ENCODE data around the gene SUPT7L.
"Not testable (repeated sequence)": the region's sequence is repeated elsewhere in the genome, so short reads cannot be mapped to it uniquely, and the experiment has no call there.

The SUPT7L gene

DNA sequence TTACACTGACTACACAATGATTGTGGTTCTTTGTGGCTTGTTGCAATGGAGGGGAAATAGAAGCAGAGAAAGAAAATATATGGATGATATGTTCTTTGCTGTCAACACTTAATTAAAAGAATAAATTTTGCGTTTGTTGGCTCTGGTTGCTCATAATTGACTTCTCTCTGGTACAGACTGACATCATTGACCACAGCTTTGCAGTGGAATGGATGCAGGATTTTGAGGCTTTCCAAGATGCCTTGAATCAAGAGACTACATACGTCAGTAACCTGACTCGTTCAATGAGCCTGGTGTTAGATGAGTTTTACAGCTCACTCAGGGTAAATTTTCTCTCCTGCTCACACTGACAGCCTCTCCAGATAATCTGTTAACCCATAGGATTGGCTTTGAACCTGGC is 24.7 kb downstream of the SUPT7L start:
- Mint-ChIP-seq H3K9me3 (no peaks in the 10 kb centered on the region), H3K36me3 (ENCODE audit: low read depth) (peaks cover 85% of the 10 kb centered on the region), H3K27ac (no peak overlapping the region), H3K4me1 (ENCODE audit: low read depth) (no peaks in the 10 kb centered on the region), H3K4me3 (no peak overlapping the region), H3K27me3 (no peaks in the 10 kb centered on the region)
- intact Hi-C loops (cut with micrococcal nuclease), result no loop called here

DNA sequence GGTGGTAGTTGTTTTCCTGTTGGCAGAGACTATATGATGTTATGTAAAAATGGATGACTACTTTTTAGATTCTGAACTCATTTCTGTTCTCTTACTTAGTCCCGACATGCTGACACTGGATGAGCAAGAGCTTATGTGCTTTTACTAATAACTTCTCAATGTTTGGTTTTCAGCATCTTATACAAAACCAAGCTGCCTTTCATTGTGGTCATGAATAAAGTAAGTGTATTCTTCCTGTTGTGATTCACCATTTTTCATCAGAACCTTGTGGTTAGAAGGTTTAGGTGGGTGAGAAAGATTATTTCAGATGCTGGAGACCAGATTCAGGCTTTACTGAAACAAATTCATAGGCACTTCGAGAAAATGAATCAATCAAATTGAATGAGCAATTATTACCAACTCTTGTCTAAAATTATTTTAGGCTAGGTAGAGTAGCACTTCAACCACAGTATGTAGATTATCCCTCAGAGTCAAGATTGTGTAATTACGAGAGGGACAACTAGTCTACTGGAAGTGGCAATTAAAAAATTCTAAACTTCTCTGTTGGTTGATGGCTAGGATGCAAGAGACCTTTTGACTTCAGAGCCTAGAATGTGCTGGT is 25.3 kb downstream of the SUPT7L start:
- no peak overlapping the region for H3K4me3 Mint-ChIP-seq

DNA sequence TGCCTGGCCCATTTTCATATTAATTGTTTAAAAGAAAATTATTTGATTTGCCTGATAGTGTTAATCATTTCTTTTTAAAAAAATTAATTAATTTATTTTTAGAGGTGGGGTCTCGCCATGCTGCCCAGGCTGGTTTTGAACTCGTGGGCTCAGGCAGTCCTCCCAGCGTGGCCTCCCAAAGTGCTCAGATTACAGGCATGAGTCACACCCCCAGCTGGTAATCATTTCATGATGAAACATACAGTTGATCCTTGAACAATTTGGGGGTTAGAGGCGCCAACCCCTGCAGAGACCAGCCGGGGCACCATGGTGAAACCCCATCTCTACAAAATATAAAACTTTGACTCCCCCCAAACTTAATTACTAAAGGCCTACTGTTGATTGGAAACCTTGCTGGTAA is 26.6 kb downstream of the SUPT7L start:
- Mint-ChIP-seq H3K27ac (no peak overlapping the region), H3K4me1 (ENCODE audit: low read depth) (no peaks in the 10 kb centered on the region), H3K36me3 (ENCODE audit: low read depth) (peaks cover 84% of the 10 kb centered on the region), H3K4me3 (no peak overlapping the region), H3K9me3 (no peaks in the 10 kb centered on the region), H3K27me3 (no peaks in the 10 kb centered on the region)
- intact Hi-C loops (cut with micrococcal nuclease), result no loop called here

More for the DNA sequence above, 25.3 kb downstream of the SUPT7L start:
- intact Hi-C loops (cut with micrococcal nuclease), result no loop called here
- no peak overlapping the region for H3K27ac Mint-ChIP-seq
- no peaks in the 10 kb centered on the region for H3K9me3 Mint-ChIP-seq
- H3K36me3 Mint-ChIP-seq (ENCODE audit: low read depth), result peaks cover 87% of the 10 kb centered on the region
- H3K4me1 Mint-ChIP-seq (ENCODE audit: low read depth), result no peaks in the 10 kb centered on the region
- H3K27me3 Mint-ChIP-seq, result no peaks in the 10 kb centered on the region

DNA sequence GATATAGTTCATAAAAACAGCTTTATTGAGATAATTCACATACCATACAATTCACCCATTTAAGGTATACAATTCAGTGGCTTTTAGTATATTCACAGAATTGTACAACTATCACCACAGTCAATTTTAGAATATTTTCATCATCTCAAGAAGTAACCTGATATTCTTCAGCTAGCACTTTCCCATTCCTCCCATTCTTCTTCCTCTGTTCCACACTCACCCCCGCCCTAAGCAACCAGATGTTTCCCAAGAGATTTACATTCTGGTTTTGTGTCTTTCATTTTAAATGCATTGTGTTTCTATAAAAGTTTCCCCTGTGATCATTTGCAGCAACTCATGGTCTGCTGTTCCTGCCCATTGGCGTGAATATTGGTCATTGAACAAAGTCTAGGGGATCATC is 29.1 kb downstream of the SUPT7L start:
- no peaks in the 10 kb centered on the region for H3K4me1 Mint-ChIP-seq (ENCODE audit: low read depth)
- no peaks in the 10 kb centered on the region for H3K9me3 Mint-ChIP-seq
- peaks cover 76% of the 10 kb centered on the region for H3K36me3 Mint-ChIP-seq (ENCODE audit: low read depth)
- no peak overlapping the region for H3K4me3 Mint-ChIP-seq
- intact Hi-C loops (cut with micrococcal nuclease), result no loop called here
- H3K27me3 Mint-ChIP-seq, result no peaks in the 10 kb centered on the region
- no peak overlapping the region for H3K27ac Mint-ChIP-seq

DNA sequence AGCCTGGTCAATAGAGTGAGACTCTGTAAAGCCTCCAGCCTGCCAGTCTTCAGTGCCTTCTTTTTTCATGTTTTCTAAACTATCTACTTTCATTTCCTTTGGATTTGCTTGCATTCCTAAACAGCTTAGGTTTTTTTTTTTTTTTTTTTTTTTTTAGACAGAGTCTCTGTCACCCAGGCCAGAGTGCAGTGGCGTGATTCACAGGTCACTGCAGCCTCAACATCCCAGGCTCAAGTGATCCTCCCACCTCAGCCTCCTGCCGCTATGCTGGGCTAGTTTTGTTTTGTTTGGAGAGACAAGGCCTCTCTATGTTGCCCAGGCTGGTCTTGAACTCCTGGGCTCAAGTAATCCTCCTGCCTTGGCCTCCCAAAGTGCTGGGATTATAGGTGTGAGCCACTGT is 33.2 kb downstream of the SUPT7L start:
- H3K27ac Mint-ChIP-seq; intact Hi-C loops (cut with micrococcal nuclease); H3K4me3 Mint-ChIP-seq; H3K9me3 Mint-ChIP-seq; H3K27me3 Mint-ChIP-seq; H3K4me1 Mint-ChIP-seq (ENCODE audit: low read depth): not testable (repeated sequence)
- peaks cover 47% of the 10 kb centered on the region for H3K36me3 Mint-ChIP-seq (ENCODE audit: low read depth)

DNA sequence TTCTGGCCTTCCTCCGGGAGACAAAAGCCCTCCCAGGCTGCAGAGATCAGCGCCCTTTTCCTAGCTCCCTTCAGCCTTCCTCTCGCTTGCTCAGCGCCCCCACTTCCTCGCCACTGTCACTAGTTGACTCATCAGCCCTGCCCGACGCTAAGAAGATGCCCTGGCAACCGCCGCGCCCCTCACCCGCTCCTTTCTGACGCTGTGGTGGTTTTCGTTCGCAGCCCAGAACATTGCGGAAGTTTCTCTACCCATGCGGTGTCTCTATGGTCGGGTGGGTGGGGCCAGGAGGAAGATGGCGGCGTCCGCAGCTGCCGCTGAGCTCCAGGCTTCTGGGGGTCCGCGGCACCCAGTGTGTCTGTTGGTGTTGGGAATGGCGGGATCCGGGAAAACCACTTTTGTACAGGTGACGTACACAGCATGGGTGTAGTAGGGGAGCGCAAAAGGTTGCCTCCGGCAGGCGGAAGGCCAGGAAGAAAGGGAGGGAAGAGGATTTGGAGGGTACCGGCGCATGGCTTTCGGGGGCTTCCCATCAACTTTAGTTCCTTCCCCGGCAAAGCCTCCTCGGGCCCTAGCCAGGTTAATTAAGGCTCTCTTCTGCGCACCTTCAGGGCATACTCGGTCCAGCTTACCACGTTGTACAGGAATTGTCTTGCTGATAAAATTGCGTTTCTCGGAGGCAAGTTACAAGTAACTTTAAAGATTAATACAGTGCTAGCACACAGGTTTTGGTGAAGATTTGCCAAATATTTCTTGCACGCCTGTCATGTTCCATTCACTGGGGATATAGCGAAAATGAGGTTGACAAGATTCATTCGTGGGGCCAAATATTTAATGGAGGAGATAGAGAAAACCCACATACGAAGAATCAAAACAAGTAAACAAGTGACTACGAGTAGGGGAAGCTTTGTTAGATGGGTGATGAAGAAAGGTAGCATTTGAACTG is 34.4 kb downstream of the SUPT7L start, which contains the start of the genes CCDC121 and GPN1:
TSS of gene CCDC121 (minus strand) at position 246 of the 943 bp plus-strand sequence. CDS start 1,213 bp downstream, outside the sequence.
TSS of gene GPN1 (plus strand) at position 284 of the 943 bp plus-strand sequence. CDS start at position 293, 9 bp downstream.
- no peaks in the 10 kb centered on the region for H3K4me1 Mint-ChIP-seq (ENCODE audit: low read depth)
- H3K9me3 Mint-ChIP-seq, result no peaks in the 10 kb centered on the region
- H3K27me3 Mint-ChIP-seq, result no peaks in the 10 kb centered on the region
- intact Hi-C loops (cut with micrococcal nuclease), result loop anchor here (2.0 kb wide), 1 partner anchor 34 kb away; the partner anchor contains the start of genes SLC4A1AP and SUPT7L
- peaks cover 46% of the 10 kb centered on the region for H3K36me3 Mint-ChIP-seq (ENCODE audit: low read depth)
- no peak within 1 kb of the TSS for H3K4me3 Mint-ChIP-seq
- no peak within 1 kb of the TSS for H3K27ac Mint-ChIP-seq

DNA sequence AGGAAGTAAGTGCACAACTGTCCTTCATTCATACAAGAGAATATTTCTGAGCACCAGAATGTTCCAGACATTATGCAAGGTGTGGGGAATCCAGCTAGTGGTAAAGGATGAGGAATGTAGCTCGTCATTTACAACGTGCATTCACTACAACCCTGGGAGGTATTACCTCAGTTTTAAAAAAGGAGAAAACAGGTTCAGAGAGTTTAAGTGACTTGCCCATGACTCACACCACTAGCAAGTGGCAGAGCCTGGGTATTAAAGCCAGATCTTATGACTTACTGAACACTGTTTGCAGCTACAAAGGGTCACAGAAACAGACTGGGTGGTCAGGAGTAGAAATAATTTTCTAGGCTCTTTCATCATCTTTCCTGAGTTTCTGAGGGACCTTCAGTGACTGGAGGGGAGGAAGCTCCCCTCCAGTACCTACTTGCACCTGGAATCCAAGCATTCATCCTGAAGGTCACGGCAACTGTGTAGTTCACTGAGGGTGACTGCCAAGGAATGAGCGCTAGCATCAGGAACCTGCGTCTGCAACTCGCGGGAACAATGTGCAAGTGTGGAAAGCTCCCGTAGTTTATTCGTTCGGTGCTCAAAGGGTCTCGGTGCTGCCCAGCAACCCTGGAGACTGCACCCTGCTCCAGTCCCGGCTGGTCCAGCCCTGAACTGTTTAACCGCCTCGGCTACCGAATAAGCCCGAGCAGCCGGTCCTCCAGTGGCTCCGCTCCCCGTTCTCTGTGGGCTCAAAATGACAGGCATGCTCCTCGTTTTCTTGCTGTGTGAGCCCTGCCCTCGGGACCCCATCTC is 35.2 kb downstream of the SUPT7L start:
- Mint-ChIP-seq H3K27me3 (no peaks in the 10 kb centered on the region), H3K9me3 (no peaks in the 10 kb centered on the region), H3K27ac (no peak overlapping the region), H3K36me3 (ENCODE audit: low read depth) (peaks cover 46% of the 10 kb centered on the region), H3K4me1 (ENCODE audit: low read depth) (no peaks in the 10 kb centered on the region), H3K4me3 (no peak overlapping the region)
- intact Hi-C loops (cut with micrococcal nuclease), result loop anchor here (2.0 kb wide), 1 partner anchor 35 kb away; the partner anchor contains the start of genes SLC4A1AP and SUPT7L

DNA sequence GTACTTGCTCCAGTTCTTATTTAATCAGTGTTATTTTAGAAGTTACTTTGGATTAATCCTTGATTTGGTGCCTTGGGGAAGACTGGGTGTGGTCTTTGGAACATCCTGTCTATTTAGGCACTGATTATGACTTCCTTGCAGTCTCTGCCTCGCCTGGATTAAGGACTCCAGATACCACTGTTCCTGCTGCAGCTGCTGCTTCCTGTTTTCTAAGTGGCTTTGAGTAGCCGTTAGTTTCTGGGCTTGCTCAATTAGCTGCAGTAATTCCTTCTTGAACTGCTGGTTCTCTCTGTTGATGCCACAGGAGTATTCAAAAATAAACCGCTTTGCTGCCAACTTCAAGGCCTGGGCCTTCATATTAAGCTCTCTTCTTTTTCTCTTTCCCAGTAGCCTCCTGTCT is 36.5 kb downstream of the SUPT7L start:
- H3K4me1 Mint-ChIP-seq (ENCODE audit: low read depth); intact Hi-C loops (cut with micrococcal nuclease): not testable (repeated sequence)

DNA sequence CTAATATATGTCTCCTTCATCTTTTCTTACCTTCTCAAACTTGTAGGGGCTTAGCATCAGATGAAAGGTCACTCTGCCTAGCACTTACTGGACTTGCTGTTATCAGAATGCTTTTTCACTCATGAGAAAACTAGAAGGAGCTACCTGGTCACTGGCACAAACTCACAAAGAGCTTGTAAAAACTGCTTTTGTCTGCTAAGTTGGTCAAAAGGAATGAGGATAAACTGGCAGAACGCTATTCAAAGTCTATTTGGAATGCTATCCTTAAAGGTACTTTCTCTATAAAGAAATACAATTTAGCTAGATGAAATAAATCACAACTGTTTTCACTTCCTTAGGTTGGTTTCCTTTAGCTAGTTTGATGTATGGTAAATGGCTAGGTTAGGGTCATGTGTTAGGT is 37.1 kb downstream of the SUPT7L start:
- H3K9me3 Mint-ChIP-seq; H3K27ac Mint-ChIP-seq; H3K4me3 Mint-ChIP-seq; H3K27me3 Mint-ChIP-seq; H3K4me1 Mint-ChIP-seq (ENCODE audit: low read depth); intact Hi-C loops (cut with micrococcal nuclease): not testable (repeated sequence)
- H3K36me3 Mint-ChIP-seq (ENCODE audit: low read depth), result peaks cover 49% of the 10 kb centered on the region

More for the DNA sequence above, 36.5 kb downstream of the SUPT7L start:
- not testable (repeated sequence) for H3K9me3 Mint-ChIP-seq, H3K27ac Mint-ChIP-seq, H3K27me3 Mint-ChIP-seq
- peaks cover 49% of the 10 kb centered on the region for H3K36me3 Mint-ChIP-seq (ENCODE audit: low read depth)
- H3K4me3 Mint-ChIP-seq, result peak overlapping the region; percentile 33

DNA sequence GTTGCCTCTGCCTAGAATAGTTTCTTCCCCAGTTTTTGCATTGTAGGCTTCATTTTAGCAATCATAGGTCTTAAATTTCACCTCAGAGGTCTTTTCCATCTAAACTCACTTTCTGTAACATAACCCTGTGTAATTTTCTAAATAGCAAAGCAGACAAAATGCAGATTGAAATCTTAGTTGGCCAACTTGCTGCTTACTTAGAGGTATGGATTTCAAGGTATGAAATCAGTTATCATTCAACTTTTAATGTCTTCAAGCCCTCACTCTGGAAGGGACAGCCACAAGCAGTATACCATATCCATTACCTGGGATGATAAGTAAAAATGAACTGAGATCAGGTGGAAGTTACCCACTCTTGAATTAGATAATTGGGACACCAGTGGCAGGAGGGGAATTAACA is 38.5 kb downstream of the SUPT7L start:
- Mint-ChIP-seq H3K27me3 (no peaks in the 10 kb centered on the region), H3K9me3 (no peaks in the 10 kb centered on the region), H3K36me3 (ENCODE audit: low read depth) (peaks cover 52% of the 10 kb centered on the region), H3K4me1 (ENCODE audit: low read depth) (peaks cover 6% of the 10 kb centered on the region), H3K27ac (no peak overlapping the region), H3K4me3 (no peak overlapping the region)
- intact Hi-C loops (cut with micrococcal nuclease), result no loop called here

DNA sequence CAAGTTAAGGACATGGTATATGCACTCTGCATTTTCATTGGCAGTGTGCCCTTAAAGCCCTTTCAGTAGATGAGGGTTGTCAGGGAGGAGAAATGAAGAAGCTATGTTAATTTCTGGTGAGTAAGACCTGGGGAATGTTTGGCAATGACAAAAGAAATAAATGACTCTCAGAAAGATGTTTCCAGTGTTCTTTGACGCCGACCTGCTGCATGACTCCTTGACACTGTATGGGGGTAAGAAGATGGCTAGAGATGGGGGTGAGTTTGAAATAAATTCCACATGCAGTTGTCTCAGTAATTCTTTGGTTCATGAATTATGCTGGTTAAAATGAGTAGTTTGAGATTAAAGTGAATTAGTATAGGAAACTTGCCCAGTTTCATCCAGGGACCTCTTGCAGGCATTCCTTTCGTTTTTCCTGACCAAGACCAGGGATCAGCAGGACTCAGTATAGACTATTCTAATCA is 40.5 kb downstream of the SUPT7L start:
- intact Hi-C loops (cut with micrococcal nuclease), result no loop called here
- Mint-ChIP-seq H3K4me3 (no peak overlapping the region), H3K36me3 (ENCODE audit: low read depth) (peaks cover 66% of the 10 kb centered on the region), H3K27ac (no peak overlapping the region), H3K4me1 (ENCODE audit: low read depth) (peaks cover 6% of the 10 kb centered on the region), H3K27me3 (no peaks in the 10 kb centered on the region), H3K9me3 (no peaks in the 10 kb centered on the region)

DNA sequence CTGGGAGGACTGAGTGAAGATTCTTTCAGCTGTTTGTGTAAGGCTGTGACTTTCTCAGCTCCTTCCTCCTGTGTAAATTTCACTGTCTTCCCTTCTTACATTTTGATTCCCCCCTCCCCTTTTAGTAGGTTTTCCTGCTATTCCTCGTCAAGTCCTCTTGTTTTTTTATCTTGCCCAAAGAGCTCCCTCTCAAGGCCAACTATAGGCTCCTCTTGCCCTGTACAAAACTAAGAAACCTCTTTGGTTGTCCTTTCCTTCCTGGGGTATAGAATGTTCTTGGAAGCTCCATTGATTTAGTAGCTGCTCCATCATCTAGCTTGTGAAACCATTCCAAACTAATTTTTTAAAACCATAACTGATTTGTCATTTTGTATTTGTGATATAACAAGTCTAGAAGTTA is 41.9 kb downstream of the SUPT7L start:
- H3K4me1 Mint-ChIP-seq (ENCODE audit: low read depth), result peaks cover 6% of the 10 kb centered on the region
- peak overlapping the region; percentile 12 for H3K27ac Mint-ChIP-seq
- H3K27me3 Mint-ChIP-seq, result no peaks in the 10 kb centered on the region
- H3K4me3 Mint-ChIP-seq, result no peak overlapping the region
- H3K9me3 Mint-ChIP-seq, result no peaks in the 10 kb centered on the region
- intact Hi-C loops (cut with micrococcal nuclease), result no loop called here
- H3K36me3 Mint-ChIP-seq (ENCODE audit: low read depth), result peaks cover 81% of the 10 kb centered on the region

DNA sequence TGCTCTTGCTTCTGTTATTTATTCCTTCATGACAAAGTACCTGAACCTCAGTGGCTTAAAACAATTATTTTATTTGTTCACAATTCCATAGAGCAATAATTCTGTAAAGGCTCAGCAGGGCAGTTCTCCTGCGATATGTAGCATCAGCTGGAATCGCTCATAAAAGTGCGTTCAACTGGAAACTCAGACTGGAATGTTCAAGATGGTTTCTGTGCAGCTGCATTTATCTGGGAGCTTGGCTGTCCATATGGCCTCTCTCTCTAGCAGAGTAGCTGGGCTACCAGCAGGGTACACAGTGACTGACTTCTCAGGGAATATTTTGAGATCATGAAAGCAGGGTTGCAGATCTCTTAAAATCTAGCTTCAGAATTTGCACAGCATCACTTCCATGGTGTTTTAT is 48.1 kb downstream of the SUPT7L start:
- no peak overlapping the region for H3K27ac Mint-ChIP-seq
- no peaks in the 10 kb centered on the region for H3K9me3 Mint-ChIP-seq
- no peaks in the 10 kb centered on the region for H3K27me3 Mint-ChIP-seq
- intact Hi-C loops (cut with micrococcal nuclease), result no loop called here
- H3K4me1 Mint-ChIP-seq (ENCODE audit: low read depth), result no peaks in the 10 kb centered on the region
- H3K36me3 Mint-ChIP-seq (ENCODE audit: low read depth), result peaks cover 81% of the 10 kb centered on the region
- H3K4me3 Mint-ChIP-seq, result no peak overlapping the region

Measured in dendritic cell treated with granulocyte-macrophage colony-stimulating factor and Interleukin-4, amounts not matched to agents 40 ng/mL and 50 ng/mL, for 4 days (primary cell).